ENCODE results near the gene ZDHHC1. TPM values are rescaled to one million over a fixed set of nuclear protein-coding genes. Genes with fewer than 3 reads are reported as not detected.
"Not testable (repeated sequence)": the region's sequence is repeated elsewhere in the genome, so short reads cannot be mapped to it uniquely, and the experiment has no call there.

ZDHHC1 gene
- total RNA-seq, 4 donors from 2014 or later: 2.5 to 11.1 (median 3.8) TPM

DNA sequence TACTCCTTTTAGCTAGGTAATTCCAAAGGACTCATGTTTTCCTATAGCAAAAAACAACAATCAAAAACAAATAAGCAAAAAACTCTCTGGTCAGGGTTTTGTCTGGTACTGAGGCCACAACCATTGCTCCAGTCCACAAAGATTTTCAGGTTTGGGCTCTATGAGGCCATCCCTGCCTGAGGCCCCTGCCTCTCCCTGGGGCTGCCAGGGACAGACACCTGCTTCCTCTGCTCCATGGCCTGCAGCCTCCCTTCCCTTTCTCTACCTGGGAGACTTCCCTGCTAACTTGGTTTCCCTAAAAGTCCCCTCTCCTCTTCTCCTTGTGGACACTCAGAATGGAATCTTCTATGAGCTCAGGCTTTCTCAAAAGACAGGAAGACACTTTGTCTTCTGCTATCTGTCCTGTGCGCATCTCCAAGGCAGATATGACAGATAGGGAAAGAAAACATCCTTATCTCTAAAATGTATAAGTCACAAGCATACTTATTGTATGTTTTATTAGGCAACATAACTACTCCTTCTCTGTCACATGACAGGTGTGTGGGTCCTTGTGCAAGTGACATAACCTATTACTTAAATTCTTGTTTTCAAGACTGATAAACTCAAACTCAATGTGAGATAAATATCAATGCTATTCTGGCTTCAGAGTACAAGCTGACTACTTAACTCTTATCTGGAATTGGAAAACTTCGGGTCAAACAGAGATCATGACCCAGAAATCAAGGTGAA, 1.2 kb upstream of the ZDHHC1 start:
- WGBS, 2 donors: 79 to 92% methylated on average over 2 of the region's 2 CpGs
- Histone ChIP-seq H3K4me1 (peaks cover 0 to 36% (median 15%) of the 10 kb centered on the region in 3 donors), H3K9me3 (no peaks in the 10 kb centered on the region), H3K27ac (no peak overlapping the region), H3K4me3 (no peak overlapping the region), H3K27me3 (no peaks in the 10 kb centered on the region), H3K36me3 (no peaks in the 10 kb centered on the region)
- intact Hi-C loops (cut with DNase I): loop anchor here (5.0 to 10.0 kb wide), 2 partner anchors 45 to 133 kb away; no protein-coding TSS in a partner anchor
- TF ChIP-seq POLR2A (IDR thresholded peaks at IDR 0.05): no peak
- TF ChIP-seq, protein P1, sequence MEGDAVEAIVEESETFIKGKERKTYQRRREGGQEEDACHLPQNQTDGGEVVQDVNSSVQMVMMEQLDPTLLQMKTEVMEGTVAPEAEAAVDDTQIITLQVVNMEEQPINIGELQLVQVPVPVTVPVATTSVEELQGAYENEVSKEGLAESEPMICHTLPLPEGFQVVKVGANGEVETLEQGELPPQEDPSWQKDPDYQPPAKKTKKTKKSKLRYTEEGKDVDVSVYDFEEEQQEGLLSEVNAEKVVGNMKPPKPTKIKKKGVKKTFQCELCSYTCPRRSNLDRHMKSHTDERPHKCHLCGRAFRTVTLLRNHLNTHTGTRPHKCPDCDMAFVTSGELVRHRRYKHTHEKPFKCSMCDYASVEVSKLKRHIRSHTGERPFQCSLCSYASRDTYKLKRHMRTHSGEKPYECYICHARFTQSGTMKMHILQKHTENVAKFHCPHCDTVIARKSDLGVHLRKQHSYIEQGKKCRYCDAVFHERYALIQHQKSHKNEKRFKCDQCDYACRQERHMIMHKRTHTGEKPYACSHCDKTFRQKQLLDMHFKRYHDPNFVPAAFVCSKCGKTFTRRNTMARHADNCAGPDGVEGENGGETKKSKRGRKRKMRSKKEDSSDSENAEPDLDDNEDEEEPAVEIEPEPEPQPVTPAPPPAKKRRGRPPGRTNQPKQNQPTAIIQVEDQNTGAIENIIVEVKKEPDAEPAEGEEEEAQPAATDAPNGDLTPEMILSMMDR (IDR thresholded peaks at IDR 0.05): no peak
- no peak for DNase-seq

DNA sequence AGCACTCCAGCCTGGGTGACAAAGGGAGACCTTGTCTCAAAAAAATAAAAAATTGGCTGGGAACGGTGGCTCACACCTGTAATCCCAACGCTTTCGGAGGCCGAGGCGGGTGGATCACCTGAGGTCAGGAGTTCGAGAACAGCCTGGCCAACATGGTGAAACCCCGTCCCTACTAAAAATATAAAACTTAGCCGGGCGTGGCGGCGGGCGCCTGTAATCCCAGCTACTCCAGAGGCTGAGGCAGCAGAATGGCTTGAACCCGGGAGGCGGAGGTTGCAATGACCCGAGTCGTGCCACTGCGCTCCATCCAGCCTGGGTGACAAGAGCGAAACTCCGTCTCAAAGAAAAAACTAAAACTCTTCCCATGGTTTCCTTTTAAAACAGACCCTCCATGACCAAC, 856 bp downstream of the ZDHHC1 start:
- H3K36me3 ChIP-seq, H3K27me3 ChIP-seq, H3K9me3 ChIP-seq, DNase-seq: not testable (repeated sequence)
- peak overlapping the region; percentile 76 to 84 (median 81) for H3K27ac ChIP-seq
- 82 to 87% methylated on average over 6 to 15 of the region's 19 CpGs for WGBS, 2 donors
- H3K4me3 ChIP-seq: peak overlapping the region; percentile 54 to 83 (median 62)
- intact Hi-C loops (cut with DNase I): loop anchor here (5.0 to 10.0 kb wide), 2 partner anchors 43 to 131 kb away; no protein-coding TSS in a partner anchor
- H3K4me1 ChIP-seq: peaks cover 0 to 36% (median 15%) of the 10 kb centered on the region in 3 donors

DNA sequence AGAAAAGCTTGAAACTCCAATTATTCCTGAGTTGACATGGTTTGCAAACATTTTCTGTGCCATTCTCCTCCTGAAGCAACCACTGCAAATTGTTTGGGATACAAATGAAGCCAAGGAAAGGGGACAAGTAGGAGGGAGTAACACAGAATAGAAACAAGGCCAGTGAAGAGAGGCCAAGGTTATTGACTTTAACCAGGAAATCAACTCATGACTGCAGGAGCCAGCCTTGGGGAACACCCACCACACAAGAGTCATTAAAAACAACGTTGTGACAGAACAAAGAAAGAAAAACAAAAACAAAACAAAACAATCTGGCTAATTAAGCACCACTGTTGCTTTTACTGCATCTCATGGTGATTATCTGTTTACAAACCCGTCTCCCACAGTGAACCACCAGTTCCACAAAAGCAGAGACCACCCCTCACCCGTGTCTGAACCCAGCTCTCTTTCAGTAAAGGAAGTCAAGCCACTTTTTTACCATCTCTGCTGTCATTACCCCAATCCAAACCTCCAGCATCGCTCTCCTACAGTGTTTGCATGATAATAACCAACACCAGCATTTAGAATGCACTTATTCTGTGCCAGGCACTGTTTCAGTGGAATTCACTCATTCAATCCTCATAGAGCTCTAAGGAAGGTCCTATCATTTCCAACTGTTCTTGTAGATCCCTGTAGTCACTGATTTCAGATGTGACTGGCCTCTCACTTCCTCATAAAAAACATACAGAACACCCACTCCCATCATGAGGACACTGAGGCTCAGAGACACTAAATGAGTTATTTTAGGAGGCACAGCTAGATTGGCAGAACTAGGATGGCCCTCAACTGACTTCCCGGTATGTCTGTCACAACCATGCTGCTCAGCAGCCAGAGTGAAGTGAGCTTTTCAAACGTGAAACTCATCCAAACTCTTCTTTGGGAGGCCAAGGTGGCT, 2.0 kb downstream of the ZDHHC1 start:
- intact Hi-C loops (cut with DNase I): loop anchor here (10.0 kb wide), 1 partner anchor 129 kb away; no protein-coding TSS in a partner anchor
- 53 to 59% methylated on average over 6 of the region's 6 CpGs for WGBS, 2 donors
- Histone ChIP-seq H3K27ac (peak overlapping the region in 1 of 4 donors; percentile 31), H3K9me3 (no peaks in the 10 kb centered on the region), H3K36me3 (no peaks in the 10 kb centered on the region), H3K27me3 (no peaks in the 10 kb centered on the region), H3K4me3 (no peak overlapping the region), H3K4me1 (peaks cover 6 to 47% (median 22%) of the 10 kb centered on the region in 3 donors)
- DNase-seq: no peak
- TF ChIP-seq POLR2A (IDR thresholded peaks at IDR 0.05): no peak
- TF ChIP-seq, protein P1 (IDR thresholded peaks at IDR 0.05): no peak

DNA sequence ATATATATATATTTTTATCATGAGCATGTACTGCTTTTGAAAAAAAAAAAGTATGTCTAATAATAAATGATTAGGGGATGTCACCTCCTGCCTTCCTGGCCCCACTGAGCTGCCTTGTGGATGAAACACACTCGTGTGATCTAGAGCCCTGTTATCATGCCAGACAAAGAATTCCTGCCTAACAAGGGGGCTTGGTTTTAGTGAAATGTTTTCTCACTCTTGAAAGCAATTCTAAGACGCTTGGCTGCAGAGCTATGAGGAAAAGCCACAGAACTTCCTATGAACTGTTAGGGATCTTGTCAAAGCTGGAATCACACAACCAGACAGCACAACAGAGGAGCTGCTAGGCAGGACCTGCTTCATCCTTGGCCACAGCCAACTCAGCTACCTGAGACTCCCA, 4.0 kb downstream of the ZDHHC1 start:
- no peak for DNase-seq
- no peak overlapping the region for H3K27ac ChIP-seq
- TF ChIP-seq, protein P1 (IDR thresholded peaks at IDR 0.05): no peak
- no peak for TF ChIP-seq POLR2A (IDR thresholded peaks at IDR 0.05)
- no peak overlapping the region for H3K4me3 ChIP-seq
- no peaks in the 10 kb centered on the region for H3K27me3 ChIP-seq
- no peaks in the 10 kb centered on the region for H3K9me3 ChIP-seq
- intact Hi-C loops (cut with DNase I): loop anchor here (10.0 kb wide), 1 partner anchor 127 kb away; no protein-coding TSS in a partner anchor
- H3K4me1 ChIP-seq: peaks cover 6 to 60% (median 26%) of the 10 kb centered on the region in 3 donors
- 43 to 49% methylated on average over 2 of the region's 2 CpGs for WGBS, 2 donors
- no peaks in the 10 kb centered on the region for H3K36me3 ChIP-seq

DNA sequence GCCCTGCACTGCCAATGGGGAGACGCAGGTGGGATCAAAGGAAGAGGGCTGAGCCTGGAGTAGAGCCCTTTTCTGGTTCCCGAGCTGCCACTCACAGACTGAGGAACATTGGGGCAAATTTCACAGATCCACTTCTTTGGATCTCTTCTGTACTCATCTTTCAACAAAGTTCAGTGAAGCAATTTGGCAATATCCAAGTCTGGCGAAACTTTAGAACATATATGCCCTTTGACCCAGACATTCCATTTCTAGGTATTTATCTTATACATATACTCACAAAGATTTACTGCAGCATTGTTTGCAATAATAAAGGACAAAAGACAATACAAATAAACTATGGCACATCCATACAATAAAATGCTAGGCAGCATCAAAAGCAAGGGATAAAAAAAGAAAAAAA, 4.9 kb downstream of the ZDHHC1 start:
- peaks cover 15 to 60% (median 35%) of the 10 kb centered on the region in 3 donors for H3K4me1 ChIP-seq
- intact Hi-C loops (cut with DNase I): loop anchor here (10.0 kb wide), 1 partner anchor 127 kb away; no protein-coding TSS in a partner anchor
- H3K9me3 ChIP-seq: no peaks in the 10 kb centered on the region
- H3K36me3 ChIP-seq: no peaks in the 10 kb centered on the region
- no peaks in the 10 kb centered on the region for H3K27me3 ChIP-seq
- no peak overlapping the region for H3K4me3 ChIP-seq
- 84% methylated on average over 3 of the region's 3 CpGs for WGBS, 2 donors
- H3K27ac ChIP-seq: no peak overlapping the region
- TF ChIP-seq, protein P1 (IDR thresholded peaks at IDR 0.05): no peak
- TF ChIP-seq POLR2A (IDR thresholded peaks at IDR 0.05): no peak
- no peak for DNase-seq
